Karpas-422 (cell line): ENCODE measurements around the gene KCNN4. TPM values are rescaled to one million over a fixed set of nuclear protein-coding genes. Genes with fewer than 3 reads are reported as not detected.

Experiments used
- DNase-seq: peaks from one replicate; pipeline ENCODE4 v3.0.0-alpha.2; 2015
- H2AFZ ChIP-seq: fragments of 200-600 bp; sonication (generic); 2 replicates; pipeline ENCODE4 v1.6.1; 2014; ENCODE audit warnings: antibody characterized with exemption, low read length, mixed read lengths
- H3K27ac ChIP-seq: fragments of 200-600 bp; sonication (generic); 2 replicates; pipeline ENCODE4 v1.5.1; 2014; ENCODE audit warnings: mild to moderate bottlenecking, low read length, moderate library complexity
- H3K27me3 ChIP-seq: fragments of 200-600 bp; sonication (generic); 2 replicates; pipeline ENCODE4 v1.6.1; 2014; ENCODE audit warnings: low read length, mixed read lengths
- H3K36me3 ChIP-seq: fragments of 200-600 bp; sonication (generic); 2 replicates; pipeline ENCODE4 v1.6.1; 2014; ENCODE audit warnings: low read length, mixed read lengths; ENCODE audit not compliant: insufficient read depth
- H3K4me1 ChIP-seq: fragments of 200-600 bp; sonication (generic); 2 replicates; pipeline ENCODE4 v1.6.1; 2014; ENCODE audit warnings: mild to moderate bottlenecking, low read length, mixed read lengths
- H3K4me2 ChIP-seq: fragments of 200-600 bp; sonication (generic); 2 replicates; pipeline ENCODE4 v1.6.1; 2014; ENCODE audit warnings: low read length, low read depth, mild to moderate bottlenecking; ENCODE audit not compliant: poor library complexity, severe bottlenecking
- H3K4me3 ChIP-seq: fragments of 200-600 bp; sonication (generic); 2 replicates; pipeline ENCODE4 v1.5.1; 2014; ENCODE audit warnings: mild to moderate bottlenecking, antibody characterized with exemption, low read length, mixed read lengths
- H3K79me2 ChIP-seq: fragments of 200-600 bp; sonication (generic); 2 replicates; pipeline ENCODE4 v1.6.1; 2014; ENCODE audit warnings: mild to moderate bottlenecking, low read length, mixed read lengths
- H3K9ac ChIP-seq: fragments of 200-600 bp; sonication (generic); 2 replicates; pipeline ENCODE4 v1.6.0; 2014; ENCODE audit warnings: low read length
- H3K9me2 ChIP-seq: fragments of 200-600 bp; sonication (generic), shearing (Covaris generic); replicated peaks from 2 replicates; pipeline ENCODE4 v1.6.0; 2014; ENCODE audit warnings: mild to moderate bottlenecking, low read length, moderate library complexity; ENCODE audit not compliant: insufficient read depth
- H3K9me3 ChIP-seq: fragments of 300-700, 200-600 bp; sonication (generic); 2 replicates; pipeline ENCODE4 v1.6.1; 2014; ENCODE audit warnings: low read length, mixed read lengths
- H4K20me1 ChIP-seq: fragments of 200-600 bp; sonication (generic); 2 replicates; pipeline ENCODE4 v1.6.1; 2014; ENCODE audit warnings: mild to moderate bottlenecking, antibody characterized with exemption, low read length, low read depth; ENCODE audit not compliant: insufficient read depth
- total RNA-seq: library from RNA; depleted of rRNA; stranded (reverse); fragments of >200 nt; shearing (Covaris generic); gene quantifications from 2 replicates; pipeline ENCODE4 v1.2.3, GENCODE V29; 2014; ENCODE audit warnings: low replicate concordance

The KCNN4 gene
- total RNA-seq, 1 experiment from 2014 or later, result not detected

GRCh38 chr19:43752287-43752875, 28.4 kb downstream of the KCNN4 start:
- H3K4me3 ChIP-seq, result no peak overlapping the region
- H3K4me1 ChIP-seq, result peaks cover 40% of the 10 kb centered on the region
- no peaks in the 10 kb centered on the region for H3K27me3 ChIP-seq
- no peak overlapping the region for H3K4me2 ChIP-seq
- no peak overlapping the region for H3K27ac ChIP-seq
- no peak overlapping the region for H2AFZ ChIP-seq
- peaks cover 6% of the 10 kb centered on the region for H3K36me3 ChIP-seq
- no peaks in the 10 kb centered on the region for H3K9me2 ChIP-seq
- no peak for DNase-seq
- peaks cover 33% of the 10 kb centered on the region for H3K79me2 ChIP-seq
- no peak overlapping the region for H3K9ac ChIP-seq
- H4K20me1 ChIP-seq, result no peaks in the 10 kb centered on the region
- no peaks in the 10 kb centered on the region for H3K9me3 ChIP-seq

GRCh38 chr19:43751466-43752220, 29.1 kb downstream of the KCNN4 start:
- Histone ChIP-seq H4K20me1 (no peaks in the 10 kb centered on the region), H3K9me3 (no peaks in the 10 kb centered on the region), H3K4me3 (no peak overlapping the region), H3K9ac (no peak overlapping the region), H3K4me1 (peaks cover 40% of the 10 kb centered on the region), H2AFZ (no peak overlapping the region), H3K4me2 (no peak overlapping the region), H3K9me2 (no peaks in the 10 kb centered on the region), H3K27ac (no peak overlapping the region), H3K36me3 (peaks cover 6% of the 10 kb centered on the region), H3K79me2 (peaks cover 33% of the 10 kb centered on the region), H3K27me3 (no peaks in the 10 kb centered on the region)
- DNase-seq, result no peak

- Histone ChIP-seq H3K27ac (no peak overlapping the region), H3K4me3 (no peak overlapping the region), H3K9me2 (no peaks in the 10 kb centered on the region), H3K4me2 (no peak overlapping the region), H3K36me3 (peaks cover 3% of the 10 kb centered on the region; the same call in 1 of the 2 replicates), H2AFZ (no peak overlapping the region), H3K9ac (peak overlapping the region; percentile 35; the same call in 1 of the 2 replicates), H3K9me3 (no peaks in the 10 kb centered on the region), H4K20me1 (no peaks in the 10 kb centered on the region), H3K27me3 (no peaks in the 10 kb centered on the region), H3K4me1 (peaks cover 27% of the 10 kb centered on the region), H3K79me2 (peaks cover 26% of the 10 kb centered on the region)
- no peak for DNase-seq
Observed at GRCh38 chr19:43749898-43750297, 30.9 kb downstream of the KCNN4 start.

- peaks cover 26% of the 10 kb centered on the region for H3K79me2 ChIP-seq
- DNase-seq, result no peak
- peak overlapping the region; percentile 35; the same call in 1 of the 2 replicates for H3K9ac ChIP-seq
- H3K4me1 ChIP-seq, result peaks cover 27% of the 10 kb centered on the region
- no peaks in the 10 kb centered on the region for H3K9me2 ChIP-seq
- H4K20me1 ChIP-seq, result no peaks in the 10 kb centered on the region
- no peak overlapping the region for H3K27ac ChIP-seq
- H3K4me2 ChIP-seq, result no peak overlapping the region
- no peak overlapping the region for H3K4me3 ChIP-seq
- no peaks in the 10 kb centered on the region for H3K27me3 ChIP-seq
- H3K36me3 ChIP-seq, result peaks cover 4% of the 10 kb centered on the region; the same call in 1 of the 2 replicates
- no peaks in the 10 kb centered on the region for H3K9me3 ChIP-seq
- H2AFZ ChIP-seq, result no peak overlapping the region
Observed at GRCh38 chr19:43749152-43749551, 31.6 kb downstream of the KCNN4 start.

GRCh38 chr19:43748685-43749084, 32.1 kb downstream of the KCNN4 start:
- Histone ChIP-seq H3K9me3 (no peaks in the 10 kb centered on the region), H4K20me1 (no peaks in the 10 kb centered on the region), H3K4me2 (no peak overlapping the region), H2AFZ (no peak overlapping the region), H3K27ac (no peak overlapping the region), H3K79me2 (peaks cover 21% of the 10 kb centered on the region), H3K27me3 (no peaks in the 10 kb centered on the region), H3K9ac (0 out of 2 replicates have a peak overlapping the region, but pooled peaks have one; percentile 35), H3K4me1 (peaks cover 23% of the 10 kb centered on the region), H3K4me3 (no peak overlapping the region), H3K9me2 (no peaks in the 10 kb centered on the region), H3K36me3 (peaks cover 4% of the 10 kb centered on the region; the same call in 1 of the 2 replicates)
- no peak for DNase-seq

- no peaks in the 10 kb centered on the region for H4K20me1 ChIP-seq
- no peak overlapping the region for H3K4me3 ChIP-seq
- no peak overlapping the region for H3K27ac ChIP-seq
- no peak overlapping the region for H2AFZ ChIP-seq
- no peak overlapping the region for H3K4me2 ChIP-seq
- no peak for DNase-seq
- no peak overlapping the region for H3K9ac ChIP-seq
- H3K4me1 ChIP-seq, result peaks cover 18% of the 10 kb centered on the region
- no peaks in the 10 kb centered on the region for H3K9me2 ChIP-seq
- no peaks in the 10 kb centered on the region for H3K9me3 ChIP-seq
- H3K79me2 ChIP-seq, result peaks cover 16% of the 10 kb centered on the region
- peaks cover 4% of the 10 kb centered on the region for H3K36me3 ChIP-seq
- H3K27me3 ChIP-seq, result no peaks in the 10 kb centered on the region
Observed at GRCh38 chr19:43748205-43748594, 32.6 kb downstream of the KCNN4 start.

GRCh38 chr19:43747557-43748204, 33.1 kb downstream of the KCNN4 start:
- no peaks in the 10 kb centered on the region for H4K20me1 ChIP-seq
- H3K9ac ChIP-seq, result no peak overlapping the region
- H3K27me3 ChIP-seq, result no peaks in the 10 kb centered on the region
- H3K36me3 ChIP-seq, result peaks cover 4% of the 10 kb centered on the region
- DNase-seq, result no peak
- H3K9me3 ChIP-seq, result no peaks in the 10 kb centered on the region
- H2AFZ ChIP-seq, result no peak overlapping the region
- no peaks in the 10 kb centered on the region for H3K9me2 ChIP-seq
- H3K4me3 ChIP-seq, result no peak overlapping the region
- H3K27ac ChIP-seq, result no peak overlapping the region
- H3K79me2 ChIP-seq, result peaks cover 11% of the 10 kb centered on the region; the same call in 1 of the 2 replicates
- peaks cover 15% of the 10 kb centered on the region for H3K4me1 ChIP-seq
- H3K4me2 ChIP-seq, result no peak overlapping the region

GRCh38 chr19:43743059-43743458, 37.7 kb downstream of the KCNN4 start:
- H3K9ac ChIP-seq, result no peak overlapping the region
- no peak overlapping the region for H3K4me2 ChIP-seq
- H3K4me1 ChIP-seq, result no peaks in the 10 kb centered on the region
- H4K20me1 ChIP-seq, result no peaks in the 10 kb centered on the region
- no peaks in the 10 kb centered on the region for H3K9me2 ChIP-seq
- H3K4me3 ChIP-seq, result no peak overlapping the region
- no peak overlapping the region for H2AFZ ChIP-seq
- no peaks in the 10 kb centered on the region for H3K27me3 ChIP-seq
- no peak overlapping the region for H3K27ac ChIP-seq
- H3K79me2 ChIP-seq, result no peaks in the 10 kb centered on the region
- peaks cover 4% of the 10 kb centered on the region for H3K36me3 ChIP-seq
- no peak for DNase-seq
- no peaks in the 10 kb centered on the region for H3K9me3 ChIP-seq
